Cardiac fibroblast (primary cell): ENCODE results near the gene ABCC1.

Experiments used
- DNase-seq, 2 donors: peaks; one replicate each; pipeline versions ENCODE4 v3.0.0 to v3.0.0-alpha.2; 2010; ENCODE audit warnings: low read depth in 2 of 2
- H3K4me3 ChIP-seq, 2 donors: replicated peaks in 1 of 2; 1 replicate in 1 of 2; 2 replicates in 1 of 2; pipeline ENCODE4 v1.5.1; 2011; ENCODE audit warnings: low read depth in 2 of 2, low read length in 2 of 2, mild to moderate bottlenecking in 2 of 2, moderate library complexity in 1 of 2
- CTCF ChIP-seq: IDR thresholded peaks from one replicate; pipeline ENCODE4 v1.5.1; 2011; ENCODE audit warnings: low read depth, mild to moderate bottlenecking, low read length, inconsistent platforms

ABCC1 gene

GRCh38 chr16:15967655-15968315, 18.4 kb downstream of the ABCC1 start:
- no peak for DNase-seq
- TF ChIP-seq CTCF, result no peak
- H3K4me3 ChIP-seq, result no peak overlapping the region

- no peak for TF ChIP-seq CTCF
- no peak overlapping the region for H3K4me3 ChIP-seq
- peak in 1 of 2 donors; percentile 45 for DNase-seq
Observed at GRCh38 chr16:15970202-15970601, 20.8 kb downstream of the ABCC1 start.

DNA sequence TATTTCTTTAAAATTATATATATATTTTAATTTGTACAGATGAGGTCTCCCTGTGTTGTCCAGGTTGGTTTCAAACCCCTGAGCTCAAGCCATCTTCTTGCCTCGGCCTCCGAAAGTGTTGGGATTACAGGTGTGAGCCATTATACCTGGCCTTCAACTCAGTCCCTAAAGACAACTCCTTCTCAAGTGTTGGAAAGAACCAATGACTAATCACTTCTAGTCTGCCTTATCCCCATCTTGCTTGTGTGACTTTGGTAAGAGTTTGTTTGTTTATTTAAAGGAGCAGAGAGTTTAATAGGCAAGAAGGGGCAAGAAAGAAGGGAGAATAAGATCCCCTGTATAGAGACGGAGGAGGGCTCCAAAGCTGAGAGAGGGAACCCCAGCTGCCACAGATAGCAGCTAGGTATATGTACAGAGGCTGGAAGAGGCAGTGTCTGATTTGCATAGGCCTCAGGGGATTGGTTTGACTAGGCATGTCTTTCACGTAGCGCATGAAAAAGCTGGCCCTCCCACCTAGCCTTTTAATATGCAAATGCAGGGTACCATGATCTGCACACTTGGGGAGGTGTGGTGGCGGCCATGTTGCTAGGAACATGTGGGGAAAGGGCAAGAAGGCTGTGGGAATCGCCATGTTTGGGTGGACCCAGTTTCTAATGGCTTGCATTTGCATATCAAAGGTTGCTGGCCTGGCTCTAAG, 21.5 kb downstream of the ABCC1 start:
- H3K4me3 ChIP-seq, result no peak overlapping the region
- TF ChIP-seq CTCF, result no peak
- no peak for DNase-seq

GRCh38 chr16:15971440-15971815, 22.0 kb downstream of the ABCC1 start:
- no peak overlapping the region for H3K4me3 ChIP-seq
- no peak for DNase-seq
- TF ChIP-seq CTCF, result no peak

DNA sequence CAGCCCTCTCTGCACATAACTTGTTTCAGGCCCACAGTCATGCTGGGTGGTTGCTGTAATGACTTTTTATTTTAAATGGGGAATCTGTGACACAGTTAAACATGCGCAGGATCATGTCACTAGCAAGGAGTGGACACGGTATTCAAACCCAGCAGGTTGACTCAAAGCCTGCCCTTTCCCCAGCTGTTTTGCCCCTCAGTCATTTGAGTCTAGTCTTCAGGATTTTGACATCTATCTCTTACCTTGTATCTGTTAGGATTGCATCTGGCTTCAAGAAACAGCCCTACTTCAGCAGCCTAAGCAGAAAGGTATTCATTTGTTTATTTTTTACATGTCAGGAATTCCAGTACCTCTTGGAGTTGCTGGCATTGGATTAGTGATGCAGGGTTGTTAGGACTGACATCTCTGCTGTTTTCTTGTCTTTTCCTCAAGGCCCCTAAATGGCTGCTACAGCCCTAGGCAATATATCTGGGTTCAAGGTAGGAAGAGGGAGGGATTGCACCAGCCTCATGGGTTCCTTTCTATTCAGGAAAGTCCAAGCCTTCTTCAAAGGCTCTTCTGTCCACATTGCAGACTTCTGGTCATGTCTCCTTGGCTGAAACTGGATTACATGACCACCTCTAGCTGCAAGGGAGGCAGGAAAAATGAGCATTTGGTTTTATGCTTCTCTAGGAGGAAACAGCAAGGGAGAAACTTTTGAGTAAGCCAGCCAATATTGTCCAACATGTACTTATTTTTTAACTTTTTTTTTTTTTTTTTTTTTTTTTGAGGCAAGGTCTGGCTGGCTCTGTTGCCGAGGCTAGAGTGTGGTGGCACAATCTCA, 22.8 kb downstream of the ABCC1 start:
- no peak overlapping the region for H3K4me3 ChIP-seq
- no peak for TF ChIP-seq CTCF
- DNase-seq, result no peak

GRCh38 chr16:15973421-15973820, 24.0 kb downstream of the ABCC1 start:
- DNase-seq, result no peak
- no peak overlapping the region for H3K4me3 ChIP-seq
- TF ChIP-seq CTCF, result no peak
